Activated CD4-positive, alpha-beta T cell treated with anti-CD3 and anti-CD28 coated beads for 36 hours (primary cell): ENCODE results near the gene GABRG3. TPM values are rescaled to one million over a fixed set of nuclear protein-coding genes. Genes with fewer than 3 reads are reported as not detected.
"Not testable (repeated sequence)": the region's sequence is repeated elsewhere in the genome, so short reads cannot be mapped to it uniquely, and the experiment has no call there.

Experiments
- ATAC-seq: fragments of 200-7000 bp; cut with Tn5 transposase; one replicate; pipeline ENCODE4 v1.10.0; 2021; ENCODE audit warnings: mild to moderate bottlenecking, moderate library complexity
- CTCF ChIA-PET: fragments of 350-600 bp; sonication (Branson Sonifier 250); formaldehyde crosslinking; loops from one replicate; lab custom pipeline; 2021; ENCODE audit warnings: antibody characterized with exemption; lab: Charles Lee
- POLR2A ChIA-PET: fragments of 350-600 bp; sonication (Branson Sonifier 250); formaldehyde crosslinking; loops from one replicate; lab custom pipeline; 2021; ENCODE audit warnings: antibody characterized with exemption, inconsistent platforms; lab: Charles Lee
- DNase-seq: peaks from one replicate; pipeline ENCODE4 v3.0.0-alpha.2; 2020
- H3K27ac Mint-ChIP-seq: one replicate; pipeline ENCODE4 v1.8.0; 2021; ENCODE audit warnings: mixed read lengths
- H3K27me3 Mint-ChIP-seq: one replicate; pipeline ENCODE4 v1.8.0; 2021; ENCODE audit warnings: mixed read lengths
- H3K36me3 Mint-ChIP-seq: one replicate; pipeline ENCODE4 v1.8.0; 2021; ENCODE audit warnings: low read depth, mixed read lengths
- H3K4me1 Mint-ChIP-seq: one replicate; pipeline ENCODE4 v1.8.0; 2021; ENCODE audit warnings: mixed read lengths
- H3K4me3 Mint-ChIP-seq: one replicate; pipeline ENCODE4 v1.8.0; 2021; ENCODE audit warnings: mild to moderate bottlenecking, moderate library complexity, mixed read lengths
- H3K9me3 Mint-ChIP-seq: one replicate; pipeline ENCODE4 v1.8.0; 2021; ENCODE audit warnings: low read depth, mixed read lengths
- intact Hi-C, 2 experiments: fragments of 100-400 bp; cut with DNase I in 1 of 2; cut with micrococcal nuclease in 1 of 2; formaldehyde crosslinking; loops; one replicate each; pipeline versions ENCODE4 v1.14.2 to v1.15.1; 2022 to 2024; cut with DNase I, micrococcal nuclease
- total RNA-seq, 2 experiments: library from RNA; stranded (reverse); gene quantifications; one replicate each; pipeline ENCODE4 v1.2.3, GENCODE V29; 2021

The GABRG3 gene
- total RNA-seq, 2 experiments from 2014 or later, result not detected

- H3K27me3 Mint-ChIP-seq, ATAC-seq, H3K36me3 Mint-ChIP-seq, DNase-seq, CTCF ChIA-PET, H3K4me3 Mint-ChIP-seq, POLR2A ChIA-PET, intact Hi-C loops, H3K4me1 Mint-ChIP-seq, H3K9me3 Mint-ChIP-seq, H3K27ac Mint-ChIP-seq: not testable (repeated sequence)
Measured at GRCh38 chr15:27004226-27004625, 33.2 kb downstream of the GABRG3 start.

GRCh38 chr15:27017168-27017809, 46.3 kb downstream of the GABRG3 start:
- no peak for ATAC-seq
- no peaks in the 10 kb centered on the region for H3K36me3 Mint-ChIP-seq
- POLR2A ChIA-PET, result no interaction called here
- CTCF ChIA-PET, result interaction anchor here (1.5 kb wide), 1 partner anchor 126 kb away, joined by 3 read pairs; no protein-coding TSS in a partner anchor
- H3K4me3 Mint-ChIP-seq, result no peak overlapping the region
- H3K27ac Mint-ChIP-seq, result no peak overlapping the region
- peak; percentile 53 for DNase-seq
- no peaks in the 10 kb centered on the region for H3K4me1 Mint-ChIP-seq
- intact Hi-C loops, result loop anchor here in 1 of 2 experiments (1.0 kb wide), 1 partner anchor 126 kb away; no protein-coding TSS in a partner anchor
- H3K27me3 Mint-ChIP-seq, result no peaks in the 10 kb centered on the region
- H3K9me3 Mint-ChIP-seq, result peaks cover 21% of the 10 kb centered on the region

DNA sequence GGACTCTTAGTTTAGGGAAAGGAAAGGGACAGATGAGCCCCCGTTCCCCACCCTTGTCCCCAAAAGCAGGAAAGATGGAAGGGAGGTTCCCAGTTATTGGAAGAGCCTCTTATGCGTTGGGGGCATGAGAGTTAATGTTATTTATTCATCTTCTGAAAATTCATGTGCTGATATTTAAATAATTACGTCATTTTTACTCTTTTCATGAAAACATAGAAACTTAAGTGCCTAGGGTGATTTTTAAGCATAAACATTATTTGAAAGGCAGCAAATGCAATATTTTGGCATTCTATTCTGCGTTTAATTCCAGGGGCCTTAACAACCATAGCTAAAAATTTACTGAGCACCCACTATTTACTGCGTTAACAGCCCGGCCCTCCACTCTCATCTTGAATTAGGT, 48.7 kb downstream of the GABRG3 start:
- no peak for ATAC-seq
- POLR2A ChIA-PET, result no interaction called here
- no peak overlapping the region for H3K27ac Mint-ChIP-seq
- H3K27me3 Mint-ChIP-seq, result peaks cover 6% of the 10 kb centered on the region
- H3K9me3 Mint-ChIP-seq, result peaks cover 18% of the 10 kb centered on the region
- CTCF ChIA-PET, result no interaction called here
- H3K4me3 Mint-ChIP-seq, result no peak overlapping the region
- H3K36me3 Mint-ChIP-seq, result no peaks in the 10 kb centered on the region
- no peak for DNase-seq
- H3K4me1 Mint-ChIP-seq, result no peaks in the 10 kb centered on the region
- intact Hi-C loops, result no loop called here

GRCh38 chr15:27025481-27025966, 54.5 kb downstream of the GABRG3 start:
- Mint-ChIP-seq H3K4me3 (no peak overlapping the region), H3K9me3 (peaks cover 2% of the 10 kb centered on the region), H3K27ac (no peak overlapping the region), H3K36me3 (no peaks in the 10 kb centered on the region), H3K27me3 (peaks cover 12% of the 10 kb centered on the region), H3K4me1 (no peaks in the 10 kb centered on the region)
- POLR2A ChIA-PET, result no interaction called here
- DNase-seq (no peak), ATAC-seq (no peak)
- intact Hi-C loops, result no loop called here
- CTCF ChIA-PET, result no interaction called here

GRCh38 chr15:27027229-27027628, 56.2 kb downstream of the GABRG3 start:
- Mint-ChIP-seq H3K36me3 (no peaks in the 10 kb centered on the region), H3K4me1 (no peaks in the 10 kb centered on the region), H3K27ac (no peak overlapping the region), H3K27me3 (peaks cover 12% of the 10 kb centered on the region), H3K9me3 (no peaks in the 10 kb centered on the region), H3K4me3 (no peak overlapping the region)
- ChIA-PET POLR2A (no interaction called here), CTCF (no interaction called here)
- DNase-seq, result no peak
- intact Hi-C loops, result no loop called here
- ATAC-seq, result no peak

GRCh38 chr15:27028858-27029477, 58.0 kb downstream of the GABRG3 start:
- no peaks in the 10 kb centered on the region for H3K36me3 Mint-ChIP-seq
- H3K27ac Mint-ChIP-seq, result no peak overlapping the region
- ChIA-PET POLR2A (no interaction called here), CTCF (no interaction called here)
- peaks cover 6% of the 10 kb centered on the region for H3K27me3 Mint-ChIP-seq
- DNase-seq (no peak), ATAC-seq (no peak)
- H3K4me3 Mint-ChIP-seq, result no peak overlapping the region
- no peaks in the 10 kb centered on the region for H3K4me1 Mint-ChIP-seq
- intact Hi-C loops, result no loop called here
- H3K9me3 Mint-ChIP-seq, result peaks cover 3% of the 10 kb centered on the region

- H3K9me3 Mint-ChIP-seq, result peaks cover 5% of the 10 kb centered on the region
Measured at GRCh38 chr15:27036210-27036609, 65.2 kb downstream of the GABRG3 start.

GRCh38 chr15:27037501-27037900, 66.5 kb downstream of the GABRG3 start:
- Mint-ChIP-seq H3K9me3 (peaks cover 5% of the 10 kb centered on the region), H3K36me3 (no peaks in the 10 kb centered on the region), H3K4me1 (no peaks in the 10 kb centered on the region), H3K27me3 (no peaks in the 10 kb centered on the region), H3K4me3 (no peak overlapping the region), H3K27ac (no peak overlapping the region)
- ChIA-PET CTCF (no interaction called here), POLR2A (no interaction called here)
- intact Hi-C loops, result no loop called here
- DNase-seq (no peak), ATAC-seq (no peak)

More at GRCh38 chr15:27036210-27036609, 65.2 kb downstream of the GABRG3 start:
- DNase-seq (no peak), ATAC-seq (no peak)
- Mint-ChIP-seq H3K36me3 (no peaks in the 10 kb centered on the region), H3K27ac (no peak overlapping the region), H3K4me3 (no peak overlapping the region), H3K4me1 (no peaks in the 10 kb centered on the region), H3K27me3 (no peaks in the 10 kb centered on the region)
- ChIA-PET POLR2A (no interaction called here), CTCF (no interaction called here)
- intact Hi-C loops, result no loop called here

- POLR2A ChIA-PET, result no interaction called here
Measured at GRCh38 chr15:27039152-27039551, 68.2 kb downstream of the GABRG3 start.

DNA sequence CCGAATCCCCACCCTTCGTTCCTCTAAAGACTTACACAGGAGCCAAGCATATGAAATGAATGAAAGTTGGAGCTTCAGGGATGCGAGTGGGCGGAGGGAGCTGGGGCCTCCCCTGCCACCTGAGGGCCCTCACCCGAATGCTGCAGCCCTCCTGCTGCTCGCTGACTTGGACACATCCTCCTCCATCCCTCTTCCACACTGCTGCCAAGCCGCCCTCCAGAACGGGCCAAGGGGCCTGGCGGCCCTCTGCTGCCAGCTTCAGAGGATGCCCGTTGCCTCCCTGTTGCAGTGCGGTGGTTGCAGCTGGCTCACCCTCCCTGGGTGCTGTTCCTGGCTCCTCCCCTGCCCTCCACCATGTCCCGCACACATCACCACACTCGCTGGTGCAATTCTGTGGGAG, 71.2 kb downstream of the GABRG3 start:
- ATAC-seq (no peak), DNase-seq (no peak)
- Mint-ChIP-seq H3K4me3 (no peak overlapping the region), H3K9me3 (no peaks in the 10 kb centered on the region), H3K36me3 (no peaks in the 10 kb centered on the region), H3K27me3 (no peaks in the 10 kb centered on the region), H3K27ac (no peak overlapping the region), H3K4me1 (no peaks in the 10 kb centered on the region)
- ChIA-PET POLR2A (no interaction called here), CTCF (no interaction called here)
- intact Hi-C loops, result loop anchor here in 1 of 2 experiments (10.0 kb wide), 1 partner anchor 713 kb away; no protein-coding TSS in a partner anchor

More at GRCh38 chr15:27039152-27039551, 68.2 kb downstream of the GABRG3 start:
- H3K9me3 Mint-ChIP-seq, result peaks cover 2% of the 10 kb centered on the region
- DNase-seq (no peak), ATAC-seq (no peak)
- H3K27me3 Mint-ChIP-seq, result no peaks in the 10 kb centered on the region
- no peaks in the 10 kb centered on the region for H3K4me1 Mint-ChIP-seq
- CTCF ChIA-PET, result no interaction called here
- no peak overlapping the region for H3K27ac Mint-ChIP-seq
- no peak overlapping the region for H3K4me3 Mint-ChIP-seq
- intact Hi-C loops, result no loop called here
- no peaks in the 10 kb centered on the region for H3K36me3 Mint-ChIP-seq

GRCh38 chr15:27042646-27043045, 71.7 kb downstream of the GABRG3 start:
- Mint-ChIP-seq H3K27ac (no peak overlapping the region), H3K36me3 (no peaks in the 10 kb centered on the region), H3K4me3 (no peak overlapping the region), H3K9me3 (no peaks in the 10 kb centered on the region), H3K4me1 (no peaks in the 10 kb centered on the region), H3K27me3 (no peaks in the 10 kb centered on the region)
- ATAC-seq, result no peak
- ChIA-PET CTCF (interaction anchor here (1.1 kb wide), 1 partner anchor 16 kb away, joined by 6 read pairs; no protein-coding TSS in a partner anchor), POLR2A (no interaction called here)
- no peak for DNase-seq
- intact Hi-C loops, result loop anchor here in 1 of 2 experiments (10.0 kb wide), 1 partner anchor 712 kb away; no protein-coding TSS in a partner anchor

DNA sequence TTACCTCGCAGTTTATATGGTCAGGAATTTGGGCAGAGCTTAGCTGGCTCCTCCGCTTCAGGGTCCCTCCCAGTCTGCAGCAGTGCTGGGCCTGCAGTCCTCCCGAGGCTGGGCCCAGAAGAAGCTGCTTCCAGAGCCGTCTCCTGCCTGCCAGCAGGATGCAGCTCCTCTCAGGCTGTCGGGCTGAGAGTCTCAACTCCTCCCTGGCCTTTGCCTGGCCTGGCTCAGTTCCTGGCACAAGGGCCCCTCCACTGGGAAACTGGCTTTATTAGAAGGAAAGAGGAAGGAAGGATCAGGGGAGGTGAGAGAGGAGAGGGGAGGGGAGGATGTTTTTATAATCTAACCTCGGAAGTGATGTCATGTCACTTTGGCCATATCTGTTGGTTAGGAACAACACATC, 72.8 kb downstream of the GABRG3 start:
- H3K36me3 Mint-ChIP-seq, result no peaks in the 10 kb centered on the region
- ATAC-seq, result no peak
- POLR2A ChIA-PET, result no interaction called here
- H3K4me1 Mint-ChIP-seq, result no peaks in the 10 kb centered on the region
- intact Hi-C loops, result loop anchor here in 1 of 2 experiments (10.0 kb wide), 1 partner anchor 711 kb away; no protein-coding TSS in a partner anchor
- H3K27me3 Mint-ChIP-seq, result no peaks in the 10 kb centered on the region
- CTCF ChIA-PET, result interaction anchor here (1.1 kb wide), 1 partner anchor 14 kb away, joined by 6 read pairs; no protein-coding TSS in a partner anchor
- H3K27ac Mint-ChIP-seq, result no peak overlapping the region
- H3K9me3 Mint-ChIP-seq, result no peaks in the 10 kb centered on the region
- no peak overlapping the region for H3K4me3 Mint-ChIP-seq
- no peak for DNase-seq
